Stimulated activated effector memory CD8-positive, alpha-beta T cell treated with anti-CD3 and anti-CD28 coated beads, Interleukin-12 subunit alpha, Interleukin-12 subunit beta, amount 100 ng/mL, for 72 hours (primary cell): ENCODE data around the gene SLC3A2.
"Not testable (repeated sequence)": the region's sequence is repeated elsewhere in the genome, so short reads cannot be mapped to it uniquely, and the experiment has no call there.

Experiments
- ATAC-seq: fragments of 150-1000 bp; cut with Tn5 transposase; 2 replicates; pipeline ENCODE4 v1.10.0; 2021
- DNase-seq, 2 donors: peaks; one replicate each; pipeline ENCODE4 v3.0.0; 2021 to 2022; ENCODE audit warnings: low spot score in 2 of 2
- H3K27ac Mint-ChIP-seq: one replicate; pipeline ENCODE4 v1.8.0; 2022; ENCODE audit warnings: mild to moderate bottlenecking, mixed read lengths
- H3K36me3 Mint-ChIP-seq: one replicate; pipeline ENCODE4 v1.8.0; 2022; ENCODE audit warnings: mild to moderate bottlenecking, mixed read lengths
- H3K4me1 Mint-ChIP-seq: one replicate; pipeline ENCODE4 v1.8.0; 2022; ENCODE audit warnings: mixed read lengths
- H3K4me3 Mint-ChIP-seq: one replicate; pipeline ENCODE4 v1.8.0; 2022; ENCODE audit warnings: mild to moderate bottlenecking, mixed read lengths
- H3K9me3 Mint-ChIP-seq: one replicate; pipeline ENCODE4 v1.8.0; 2022; ENCODE audit warnings: mixed read lengths

Gene SLC3A2

DNA sequence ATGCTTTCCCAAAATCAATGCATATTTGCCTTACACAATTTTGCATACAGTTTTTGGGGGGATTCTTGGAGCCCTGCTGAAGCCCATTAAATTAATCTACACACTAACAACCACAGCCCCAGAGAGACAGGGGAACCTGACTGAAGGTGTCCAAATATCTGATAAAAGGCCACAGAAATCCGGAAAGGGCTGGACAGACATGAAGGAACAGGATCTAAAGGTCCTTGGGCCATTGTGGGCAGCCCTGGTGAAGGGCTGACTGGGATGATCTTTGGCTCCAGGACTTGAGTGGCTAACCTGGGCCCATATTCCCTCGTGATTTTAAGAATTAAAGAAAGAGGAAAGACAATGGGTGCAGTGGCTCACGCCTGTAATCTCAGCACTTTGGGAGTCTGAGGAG is 34.5 kb upstream of the SLC3A2 start:
- Mint-ChIP-seq H3K4me3 (no peak overlapping the region), H3K9me3 (no peaks in the 10 kb centered on the region), H3K4me1 (peaks cover 14% of the 10 kb centered on the region), H3K36me3 (peaks cover 15% of the 10 kb centered on the region), H3K27ac (no peak overlapping the region)
- no peak for DNase-seq
- no peak for ATAC-seq

DNA sequence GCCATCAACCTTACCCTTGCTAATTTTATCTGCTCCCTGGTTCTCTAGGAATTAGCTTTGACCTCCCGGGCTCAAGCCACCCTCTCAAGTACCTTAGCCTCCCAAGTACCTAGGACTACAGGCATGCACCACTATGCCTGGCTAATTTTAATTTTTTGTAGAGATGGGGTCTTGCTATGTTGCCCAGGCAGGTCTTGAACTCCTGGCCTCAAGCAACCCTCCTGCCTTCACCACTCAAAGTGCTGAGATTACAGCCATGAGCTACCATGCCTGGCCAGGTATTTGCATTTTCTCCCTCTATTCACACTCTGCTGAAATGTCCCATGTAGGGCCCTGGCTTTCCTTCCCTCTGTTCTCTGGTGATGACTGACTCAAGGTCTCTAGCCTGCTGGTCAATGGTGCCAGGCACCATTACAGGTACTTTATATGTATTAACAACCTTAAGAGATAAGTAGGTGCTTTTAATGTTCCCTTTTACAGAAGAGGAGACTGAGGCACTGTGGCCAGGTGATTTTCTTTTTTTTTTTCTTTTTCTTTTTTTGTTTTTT is 32.9 kb upstream of the SLC3A2 start:
- no peaks in the 10 kb centered on the region for H3K9me3 Mint-ChIP-seq
- no peak overlapping the region for H3K4me3 Mint-ChIP-seq
- DNase-seq (no peak), ATAC-seq (no peak)
- H3K4me1 Mint-ChIP-seq, result peaks cover 27% of the 10 kb centered on the region
- peaks cover 31% of the 10 kb centered on the region for H3K36me3 Mint-ChIP-seq
- no peak overlapping the region for H3K27ac Mint-ChIP-seq

DNA sequence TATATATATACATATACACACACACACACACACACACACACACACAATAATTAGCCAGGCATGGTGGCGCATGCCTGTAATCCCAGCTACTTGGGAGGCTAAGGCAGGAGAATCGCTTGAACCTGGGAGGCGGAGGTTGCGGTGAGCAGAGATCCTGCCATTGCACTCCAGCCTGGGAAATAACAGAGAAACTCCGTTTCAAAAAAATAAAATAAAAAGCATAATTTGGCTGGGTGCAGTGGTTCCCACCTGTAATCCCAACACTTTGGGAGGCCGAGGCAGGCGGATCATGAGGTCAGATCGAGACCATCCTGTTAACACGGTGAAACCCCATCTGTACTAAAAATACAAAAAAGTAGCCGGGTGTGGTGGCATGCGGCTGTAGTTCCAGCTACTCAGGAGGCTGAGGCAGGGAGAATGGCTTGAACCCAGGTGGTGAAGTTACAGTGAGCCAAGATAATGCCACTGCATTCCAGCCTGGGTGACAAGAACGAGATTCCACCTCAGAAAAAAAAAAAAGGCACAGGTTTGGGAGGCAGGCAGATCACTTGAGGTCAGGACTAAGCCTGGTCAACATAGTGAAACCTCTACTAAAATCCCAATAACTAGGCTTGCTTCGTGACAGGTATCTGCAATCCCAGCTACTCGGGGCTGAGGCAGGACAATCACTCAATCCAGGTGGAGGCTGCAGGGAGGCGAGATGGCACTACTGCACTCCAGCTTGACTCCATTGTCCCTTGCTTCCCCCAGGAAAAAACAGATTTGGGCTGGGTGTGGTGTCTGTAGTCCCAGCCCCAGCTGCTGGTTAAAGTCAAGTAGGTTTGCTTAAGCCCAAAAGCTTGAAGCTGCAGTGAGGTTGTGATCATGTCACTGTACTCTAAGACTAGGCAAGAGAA is 29.5 kb upstream of the SLC3A2 start:
- Mint-ChIP-seq H3K9me3 (no peaks in the 10 kb centered on the region), H3K27ac (peak overlapping the region; percentile 98), H3K4me3 (peak overlapping the region; percentile 94), H3K4me1 (peaks cover 51% of the 10 kb centered on the region), H3K36me3 (peaks cover 65% of the 10 kb centered on the region)
- no peak for DNase-seq
- peak; percentile 3 for ATAC-seq

DNA sequence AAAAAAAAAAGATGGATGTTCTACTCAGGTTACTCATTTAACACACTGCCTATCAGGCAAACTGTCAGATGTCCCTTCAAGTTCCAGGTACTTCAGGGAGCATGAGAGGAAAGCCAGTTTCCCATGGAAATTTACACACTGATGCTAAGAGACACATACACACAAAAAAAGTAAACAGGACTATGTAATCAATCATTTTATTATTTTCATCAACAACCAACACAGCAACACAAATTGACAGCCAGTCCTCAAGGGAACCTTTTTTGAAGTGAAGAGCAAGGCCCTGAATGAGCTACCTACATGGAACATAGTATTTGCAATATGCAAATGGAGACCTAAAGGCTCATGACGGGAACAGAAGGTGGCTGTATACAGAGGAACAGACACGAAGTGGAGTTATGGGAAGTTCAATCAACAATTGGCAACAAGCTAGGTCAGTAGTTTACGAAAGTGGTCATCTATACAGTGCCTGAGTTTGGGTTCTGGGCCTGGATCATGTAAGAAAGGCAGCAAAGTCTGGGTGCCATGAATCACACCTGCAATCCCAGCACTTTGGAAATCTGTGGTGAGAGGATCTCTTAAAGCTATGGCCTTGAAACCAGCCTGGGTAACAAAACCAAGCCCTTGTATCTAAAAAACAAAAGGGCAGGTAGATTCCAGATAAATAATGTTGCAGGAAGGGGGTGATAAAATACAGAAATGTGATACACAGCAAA is 28.7 kb upstream of the SLC3A2 start:
- no peaks in the 10 kb centered on the region for H3K9me3 Mint-ChIP-seq
- H3K4me1 Mint-ChIP-seq, result peaks cover 53% of the 10 kb centered on the region
- no peak for ATAC-seq
- peak overlapping the region; percentile 94 for H3K4me3 Mint-ChIP-seq
- peak overlapping the region; percentile 98 for H3K27ac Mint-ChIP-seq
- H3K36me3 Mint-ChIP-seq, result peaks cover 70% of the 10 kb centered on the region
- DNase-seq, result no peak

DNA sequence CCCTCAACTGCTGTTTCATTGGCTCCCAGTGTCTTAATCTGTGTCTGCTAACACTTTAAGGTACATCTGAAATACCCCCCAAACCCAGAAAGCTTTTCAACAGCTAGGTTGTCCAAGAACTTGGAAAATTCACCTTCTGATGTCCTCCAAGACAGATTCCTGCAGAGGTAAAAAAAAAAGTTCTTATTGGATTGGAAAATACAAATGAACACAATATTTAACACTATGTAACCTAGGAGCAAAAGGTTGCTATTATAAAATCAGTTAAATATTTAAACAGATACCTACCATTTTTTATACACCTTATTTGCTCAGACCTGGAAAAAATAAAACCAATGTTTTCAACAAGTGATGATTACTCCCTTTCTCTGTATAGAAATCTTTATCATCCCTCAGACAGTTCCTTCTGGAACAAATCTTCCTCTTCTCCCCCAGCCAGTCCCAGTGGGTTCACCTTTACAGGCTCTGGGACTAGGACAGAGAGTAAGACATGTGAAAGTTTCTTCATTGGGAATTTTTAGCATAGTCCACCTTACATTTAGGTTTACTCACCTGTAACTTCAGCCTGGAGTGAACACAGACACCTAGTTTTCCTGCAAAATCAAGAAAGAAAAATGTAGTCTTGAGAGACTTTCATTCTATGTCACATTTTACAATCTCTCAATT is 28.0 kb upstream of the SLC3A2 start:
- Mint-ChIP-seq H3K36me3 (peaks cover 77% of the 10 kb centered on the region), H3K9me3 (no peaks in the 10 kb centered on the region), H3K4me3 (peak overlapping the region; percentile 94), H3K27ac (peak overlapping the region; percentile 98), H3K4me1 (peaks cover 53% of the 10 kb centered on the region)
- DNase-seq, result no peak
- no peak for ATAC-seq

DNA sequence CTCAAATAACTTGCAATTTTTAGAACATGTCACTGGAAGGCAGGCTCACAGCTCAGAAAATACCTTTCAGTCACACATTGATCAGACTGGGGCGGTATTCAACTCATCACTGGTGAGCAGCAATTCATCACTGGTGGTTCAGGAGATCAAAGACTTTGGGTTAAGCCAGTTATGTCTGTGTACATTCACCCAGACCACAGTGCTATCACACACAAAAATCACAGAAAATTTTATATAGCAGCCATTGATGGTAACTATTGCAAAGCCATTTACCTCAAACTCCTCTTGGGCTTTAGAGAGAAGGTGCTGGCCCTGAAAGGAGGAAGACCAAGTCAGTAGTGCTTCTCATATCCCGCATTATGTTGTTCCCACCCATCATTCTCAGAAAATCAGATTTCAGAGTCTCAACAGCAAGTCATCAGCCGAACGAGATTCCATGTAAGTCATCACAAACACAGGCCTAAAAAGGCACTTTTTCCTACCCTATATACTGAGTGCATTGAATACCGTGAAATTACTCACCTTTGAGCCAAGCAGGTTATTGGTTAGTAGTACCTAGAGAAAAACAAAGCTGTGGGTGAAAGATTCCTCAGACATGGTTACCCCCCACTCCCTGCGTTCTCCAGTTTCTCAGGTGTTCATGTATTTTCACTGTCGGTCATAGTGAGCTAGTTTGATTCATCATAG is 27.3 kb upstream of the SLC3A2 start:
- Mint-ChIP-seq H3K9me3 (no peaks in the 10 kb centered on the region), H3K27ac (peak overlapping the region; percentile 98), H3K4me1 (peaks cover 53% of the 10 kb centered on the region), H3K4me3 (peak overlapping the region; percentile 94), H3K36me3 (peaks cover 79% of the 10 kb centered on the region)
- no peak for DNase-seq
- ATAC-seq, result peak; percentile 46

DNA sequence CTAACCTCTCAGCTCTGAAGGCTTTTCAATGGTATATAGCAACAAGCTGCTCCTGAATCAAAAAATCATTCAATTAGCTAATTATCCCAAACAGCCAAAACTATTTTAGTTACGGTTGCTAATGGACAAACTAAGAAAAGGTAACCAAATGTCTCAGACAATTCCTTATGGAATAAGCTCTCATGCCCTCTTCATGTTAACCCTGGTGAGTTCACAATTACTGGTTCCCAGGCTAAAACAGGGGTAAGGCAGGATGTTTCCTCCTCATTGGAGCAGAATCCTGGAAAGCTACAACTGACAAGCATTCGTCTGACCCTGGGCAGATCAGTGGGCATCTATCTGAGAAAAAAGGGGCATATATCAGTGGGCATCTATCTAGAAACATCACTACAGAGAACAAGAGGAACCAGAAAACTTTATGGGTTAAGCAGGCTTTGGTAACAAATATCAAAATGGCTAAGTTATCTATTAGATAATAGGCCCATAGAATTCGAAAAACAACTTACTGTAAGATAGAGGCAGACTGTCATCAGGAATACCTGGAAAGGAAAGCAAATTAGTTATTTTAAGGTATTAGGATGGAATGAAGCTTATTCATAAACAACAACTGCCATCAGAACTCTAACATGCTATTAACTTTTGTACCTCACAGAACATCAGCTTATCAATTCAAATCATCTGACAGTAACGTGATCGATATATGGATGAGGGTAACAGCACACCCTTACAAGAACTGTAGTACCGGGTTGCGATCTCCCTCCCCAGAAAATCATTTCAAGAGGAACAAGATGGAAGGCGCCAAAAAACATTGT is 26.5 kb upstream of the SLC3A2 start:
- DNase-seq, result no peak
- H3K9me3 Mint-ChIP-seq, result no peaks in the 10 kb centered on the region
- peak overlapping the region; percentile 98 for H3K27ac Mint-ChIP-seq
- ATAC-seq, result no peak
- H3K4me1 Mint-ChIP-seq, result peaks cover 53% of the 10 kb centered on the region
- H3K4me3 Mint-ChIP-seq, result peak overlapping the region; percentile 94
- peaks cover 79% of the 10 kb centered on the region for H3K36me3 Mint-ChIP-seq

DNA sequence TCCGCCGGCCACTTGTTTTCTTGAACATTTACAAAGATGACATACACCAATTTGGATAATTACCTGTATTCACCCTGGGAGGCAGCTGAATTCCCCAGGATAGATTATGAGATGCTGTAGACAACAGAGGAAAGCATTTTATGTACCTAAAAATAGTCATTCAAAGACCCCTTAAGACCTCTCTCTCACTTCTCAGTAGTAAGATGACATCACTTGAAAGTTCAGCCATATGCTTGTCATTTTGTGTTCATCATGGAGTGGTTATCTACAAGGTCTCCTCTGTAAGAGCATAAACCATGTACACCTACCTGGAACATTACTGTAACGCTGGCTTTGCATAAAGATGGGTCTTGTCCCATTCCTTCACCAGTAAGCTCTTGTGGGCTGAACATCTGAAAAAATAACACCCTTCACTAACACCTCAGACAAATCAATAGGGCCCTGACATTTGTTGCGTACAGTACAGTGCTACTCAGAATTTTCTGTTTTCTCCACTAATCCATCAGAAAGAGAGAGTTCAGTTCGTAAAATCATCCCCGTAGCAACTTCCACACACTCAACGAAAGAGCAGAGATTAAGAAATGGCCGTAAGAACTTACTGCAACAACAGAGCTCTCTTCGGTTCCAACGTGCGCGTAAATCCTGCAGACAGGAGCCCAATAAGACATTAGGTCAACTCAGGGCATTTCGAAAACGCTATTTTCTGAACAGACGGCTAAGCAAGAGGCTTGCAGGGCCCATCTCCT is 25.7 kb upstream of the SLC3A2 start:
- Mint-ChIP-seq H3K9me3 (no peaks in the 10 kb centered on the region), H3K4me3 (peak overlapping the region; percentile 94), H3K36me3 (peaks cover 76% of the 10 kb centered on the region), H3K4me1 (peaks cover 56% of the 10 kb centered on the region), H3K27ac (peak overlapping the region; percentile 98)
- DNase-seq (no peak), ATAC-seq (no peak)

DNA sequence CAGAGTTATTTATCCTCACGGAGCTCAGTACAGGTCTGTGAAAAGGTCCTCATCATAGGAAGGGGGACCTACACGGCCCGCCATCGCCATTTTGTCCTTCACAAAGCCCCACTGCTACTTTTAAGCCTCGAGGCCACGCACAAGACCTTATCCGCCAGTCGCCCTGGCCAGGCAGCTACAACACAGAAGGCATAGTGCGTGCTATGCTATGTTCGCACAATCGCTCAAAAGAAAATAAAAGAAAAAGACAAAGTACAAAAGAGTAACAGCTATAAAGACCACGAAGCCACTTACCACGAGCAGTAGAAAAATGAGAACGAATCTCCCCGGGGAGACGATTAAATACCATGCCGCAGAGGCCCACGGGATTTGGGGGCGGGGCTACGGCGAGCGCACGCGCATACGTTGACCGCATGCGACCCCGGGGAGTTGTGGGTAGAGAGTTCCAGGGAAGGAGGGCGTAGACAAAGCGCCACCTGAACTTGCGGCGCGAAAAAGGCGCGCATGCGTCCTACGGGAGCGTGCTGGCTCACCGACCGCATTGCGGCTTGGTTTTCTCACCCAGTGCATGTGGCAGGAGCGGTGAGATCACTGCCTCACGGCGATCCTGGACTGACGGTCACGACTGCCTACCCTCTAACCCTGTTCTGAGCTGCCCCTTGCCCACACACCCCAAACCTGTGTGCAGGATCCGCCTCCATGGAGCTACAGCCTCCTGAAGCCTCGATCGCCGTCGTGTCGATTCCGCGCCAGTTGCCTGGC is 24.9 kb upstream of the SLC3A2 start:
- Mint-ChIP-seq H3K36me3 (peaks cover 68% of the 10 kb centered on the region), H3K4me3 (peak overlapping the region; percentile 94), H3K4me1 (peaks cover 54% of the 10 kb centered on the region), H3K27ac (peak overlapping the region; percentile 98), H3K9me3 (no peaks in the 10 kb centered on the region)
- ATAC-seq (peak; percentile 85), DNase-seq (peak; percentile 99 to 100)

DNA sequence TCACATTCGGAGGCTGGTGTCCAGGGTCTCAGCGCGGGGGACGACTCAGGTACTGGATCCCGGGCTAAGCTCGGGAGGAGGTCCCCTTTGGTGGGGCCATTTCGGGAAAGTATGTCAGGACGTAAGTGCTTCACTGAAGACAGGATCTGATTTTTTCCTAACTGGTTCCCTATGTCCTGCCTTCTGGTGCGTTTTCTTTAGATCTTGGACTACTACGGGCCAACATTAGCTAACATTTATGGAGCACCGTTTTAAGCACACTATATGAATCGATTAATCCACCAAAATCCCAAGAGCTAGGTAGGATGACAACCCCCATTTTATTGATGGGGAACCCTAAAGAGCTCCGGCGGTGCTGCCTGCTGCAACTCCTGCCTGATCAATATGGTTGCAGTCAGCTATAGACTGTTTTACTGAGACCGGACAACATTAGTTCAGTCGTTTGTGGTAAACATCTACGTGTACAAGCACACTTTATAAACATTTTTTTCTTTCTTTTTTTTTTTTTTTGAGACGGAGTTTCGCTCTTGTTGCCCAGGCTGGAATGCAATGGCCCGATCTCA is 24.3 kb upstream of the SLC3A2 start:
- H3K9me3 Mint-ChIP-seq, result no peaks in the 10 kb centered on the region
- H3K27ac Mint-ChIP-seq, result peak overlapping the region; percentile 98
- H3K4me1 Mint-ChIP-seq, result peaks cover 60% of the 10 kb centered on the region
- no peak for ATAC-seq
- no peak for DNase-seq
- peaks cover 62% of the 10 kb centered on the region for H3K36me3 Mint-ChIP-seq
- H3K4me3 Mint-ChIP-seq, result peak overlapping the region; percentile 94

DNA sequence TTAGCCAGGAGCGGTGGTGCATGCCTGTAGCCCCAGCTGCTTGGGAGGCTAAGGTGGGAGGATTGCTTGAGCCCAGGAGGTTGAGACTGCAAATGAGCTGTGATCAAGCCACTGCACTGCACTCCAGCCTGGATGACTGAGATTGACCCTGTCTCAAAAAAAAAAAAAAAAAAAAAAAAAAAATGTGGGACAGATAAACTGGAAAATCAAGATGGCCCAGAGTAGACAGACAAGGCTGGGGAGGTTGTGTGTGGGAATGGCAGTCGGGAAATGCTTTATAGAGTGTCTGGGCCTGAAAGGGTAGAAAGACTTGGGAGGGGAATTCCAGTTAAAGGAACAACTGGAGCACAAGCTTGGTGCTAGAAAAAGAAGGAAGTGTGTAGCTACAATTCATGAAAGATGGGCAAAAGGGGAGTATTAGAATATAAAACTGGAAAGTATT is 23.1 kb upstream of the SLC3A2 start:
- peaks cover 50% of the 10 kb centered on the region for H3K36me3 Mint-ChIP-seq
- peak overlapping the region; percentile 94 for H3K4me3 Mint-ChIP-seq
- peaks cover 51% of the 10 kb centered on the region for H3K4me1 Mint-ChIP-seq
- ATAC-seq (no peak), DNase-seq (no peak)
- H3K9me3 Mint-ChIP-seq, result no peaks in the 10 kb centered on the region
- peak overlapping the region; percentile 54 for H3K27ac Mint-ChIP-seq

DNA sequence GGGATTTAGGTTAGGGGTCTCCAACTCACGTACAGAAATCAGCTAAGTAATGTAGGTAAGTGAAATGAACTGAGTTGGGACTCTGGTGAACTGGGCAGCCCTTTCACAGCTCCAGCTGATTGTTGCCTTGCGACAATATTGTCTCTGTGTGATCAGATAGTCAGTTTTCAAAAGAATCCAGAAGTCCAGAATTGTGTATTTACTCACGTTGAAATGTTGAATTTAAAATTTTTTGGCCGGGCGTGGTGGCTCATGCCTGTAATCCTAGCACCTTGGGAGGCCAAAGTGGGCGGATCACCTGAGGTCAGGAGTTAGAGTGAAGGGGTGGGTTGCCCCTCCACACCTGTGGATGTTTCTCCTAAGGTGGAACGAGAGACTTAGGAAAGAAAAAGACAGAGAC is 22.5 kb upstream of the SLC3A2 start:
- Mint-ChIP-seq H3K4me1 (peaks cover 45% of the 10 kb centered on the region), H3K4me3 (peak overlapping the region; percentile 94), H3K9me3 (no peaks in the 10 kb centered on the region), H3K36me3 (peaks cover 44% of the 10 kb centered on the region), H3K27ac (peak overlapping the region; percentile 3)
- ATAC-seq, result no peak
- no peak for DNase-seq

DNA sequence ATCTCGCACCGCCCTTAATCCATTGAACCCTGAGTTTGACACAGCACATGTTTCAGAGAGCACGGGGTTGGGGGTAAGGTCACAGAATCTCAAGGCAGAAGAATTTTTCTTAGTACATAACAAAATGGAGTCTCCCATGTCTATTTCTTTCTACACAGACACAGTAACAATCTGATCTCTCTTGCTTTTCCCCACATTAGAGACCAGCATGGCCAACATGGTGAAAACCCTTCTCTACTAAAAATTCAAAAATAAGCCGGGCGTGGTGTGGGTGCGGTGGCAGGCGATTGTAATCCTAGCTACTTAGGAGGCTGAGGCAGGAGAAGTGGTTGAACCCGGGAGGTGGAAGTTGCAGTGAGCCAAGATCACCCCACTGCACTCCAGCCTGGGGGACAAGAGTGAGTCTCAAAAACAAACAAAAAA is 21.4 kb upstream of the SLC3A2 start:
- DNase-seq, H3K4me3 Mint-ChIP-seq, H3K9me3 Mint-ChIP-seq, ATAC-seq: not testable (repeated sequence)
- H3K36me3 Mint-ChIP-seq, result peaks cover 33% of the 10 kb centered on the region
- peak overlapping the region; percentile 77 for H3K27ac Mint-ChIP-seq
- peaks cover 34% of the 10 kb centered on the region for H3K4me1 Mint-ChIP-seq
